T47D (cell line): ENCODE data around the gene MAST4.

Experiments
- DNase-seq, 2 experiments: peaks; one replicate each; pipeline versions ENCODE4 v3.0.0 to v3.0.0-alpha.2; 2011 to 2012; ENCODE audit warnings: low read depth in 1 of 2, low spot score in 1 of 2
- JUND ChIP-seq: IDR thresholded peaks from 2 replicates; pipeline ENCODE4 v1.6.1; 2012; ENCODE audit warnings: low read depth
- in situ Hi-C: cut with HindIII; loops from 2 replicates; pipeline ENCODE4 v1.10.0; 2016; ENCODE audit warnings: low sequenced_read_pairs, low pct_unique_long_range_greater_than_20kb

MAST4 gene

DNA sequence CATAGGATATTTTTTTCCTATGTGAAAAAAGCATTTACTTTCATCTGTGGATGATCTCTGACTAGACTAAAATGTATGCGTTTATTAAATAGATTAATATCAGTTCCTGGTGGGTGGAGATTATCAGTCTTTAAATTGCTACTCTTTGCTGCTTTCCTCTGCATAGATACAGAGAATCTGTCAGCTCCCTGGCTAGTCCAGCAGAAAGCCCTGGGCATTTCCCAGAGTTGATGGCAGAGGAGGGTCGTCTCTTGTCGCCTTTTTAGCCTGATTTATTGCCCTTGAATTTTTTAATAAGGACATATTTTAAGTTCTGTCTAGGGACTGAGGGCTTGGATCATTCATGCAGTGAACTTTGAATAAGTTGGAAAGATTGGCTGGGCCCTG, 434.9 kb downstream of the MAST4 start:
- no peak for DNase-seq
- in situ Hi-C loops: no loop called here
- no peak for TF ChIP-seq JUND

DNA sequence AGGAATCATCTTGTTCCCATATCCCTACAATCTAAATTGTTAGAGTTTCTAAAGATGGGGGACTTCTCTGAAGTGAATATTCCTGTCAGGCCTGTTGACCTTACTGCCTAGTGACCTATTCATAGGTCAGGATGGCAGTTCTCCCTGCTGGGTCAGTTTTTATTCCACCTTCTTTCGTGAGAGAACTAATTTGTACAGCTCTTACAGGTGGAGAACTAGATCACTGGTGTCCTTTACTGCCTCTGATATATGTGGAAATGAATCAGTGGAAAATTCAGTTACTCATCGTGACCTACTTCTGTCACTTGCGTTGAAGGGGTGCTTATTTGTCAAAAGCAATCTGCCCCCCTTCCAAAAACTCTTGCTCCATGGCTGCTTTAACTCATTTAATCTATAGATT, 435.5 kb downstream of the MAST4 start:
- TF ChIP-seq JUND: no peak
- DNase-seq: peak in 1 of 2 experiments; percentile 9
- in situ Hi-C loops: no loop called here

DNA sequence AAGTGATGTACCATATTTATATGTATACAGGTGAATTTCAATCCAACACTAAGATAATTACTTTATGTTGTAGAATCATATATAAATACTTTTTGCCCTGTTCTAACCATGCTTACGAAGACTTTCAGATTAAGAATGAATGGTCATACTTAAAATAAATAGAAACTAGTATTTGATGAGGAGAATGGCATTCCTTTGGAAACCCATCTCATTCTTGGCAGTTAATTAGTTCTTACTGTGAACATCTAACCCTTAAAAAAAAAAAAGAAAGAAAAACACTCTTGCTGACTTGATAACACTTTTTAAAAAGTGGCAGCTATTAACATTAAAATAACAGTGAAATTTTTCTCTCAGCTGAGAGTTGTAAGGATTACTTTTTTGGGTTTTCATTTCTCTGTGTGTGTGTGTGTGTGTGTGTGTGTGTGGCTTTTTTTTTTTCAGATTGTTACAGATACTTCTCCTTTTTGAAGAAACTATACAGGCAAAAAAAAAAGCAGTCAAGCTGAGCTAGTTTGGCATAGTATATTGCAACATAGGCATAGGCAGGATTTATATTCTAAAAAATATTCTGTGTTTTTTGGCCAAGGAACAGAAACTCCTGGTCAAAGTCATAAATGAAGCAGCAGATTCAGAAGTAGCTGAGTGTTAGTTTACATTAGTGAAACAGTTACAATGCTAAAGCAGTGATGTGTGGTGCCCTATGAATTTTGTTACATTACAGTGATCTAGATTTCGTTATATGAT, 436.9 kb downstream of the MAST4 start:
- no peak for DNase-seq
- no peak for TF ChIP-seq JUND
- in situ Hi-C loops: no loop called here

- TF ChIP-seq JUND: no peak
- no peak for DNase-seq
- in situ Hi-C loops: no loop called here
Observed at GRCh38 chr5:67033880-67034651, 437.9 kb downstream of the MAST4 start.

DNA sequence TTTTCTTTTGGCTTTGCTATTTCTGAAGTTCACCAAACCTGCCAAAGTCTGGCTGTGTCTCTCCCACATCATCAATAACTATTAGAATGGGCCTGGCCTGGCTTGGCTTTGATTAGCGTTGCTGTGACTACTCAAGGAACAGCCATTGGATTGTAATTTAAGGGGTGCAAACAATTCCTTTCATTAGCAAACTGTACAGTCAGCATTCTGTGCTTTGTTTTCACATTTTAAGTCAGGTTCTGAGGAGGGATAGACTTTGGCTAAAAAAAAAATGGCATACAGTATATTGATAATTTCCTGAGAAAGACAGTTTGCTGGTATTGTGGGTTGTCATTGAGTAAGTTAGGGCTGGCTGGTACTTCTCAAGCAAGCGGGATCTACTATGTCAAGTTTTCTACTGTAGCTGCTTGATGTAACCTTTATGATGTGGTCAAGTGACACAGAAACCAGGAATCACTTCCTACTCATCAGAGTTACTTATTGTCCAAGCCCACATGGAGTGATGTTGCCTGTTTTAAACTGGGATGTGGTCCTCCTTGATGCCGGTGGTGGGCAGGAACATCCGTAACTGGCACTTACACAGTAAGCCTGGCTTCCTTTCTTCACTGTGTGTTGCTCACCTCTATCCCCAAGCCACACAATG, 439.0 kb downstream of the MAST4 start:
- in situ Hi-C loops: no loop called here
- no peak for DNase-seq
- no peak for TF ChIP-seq JUND

DNA sequence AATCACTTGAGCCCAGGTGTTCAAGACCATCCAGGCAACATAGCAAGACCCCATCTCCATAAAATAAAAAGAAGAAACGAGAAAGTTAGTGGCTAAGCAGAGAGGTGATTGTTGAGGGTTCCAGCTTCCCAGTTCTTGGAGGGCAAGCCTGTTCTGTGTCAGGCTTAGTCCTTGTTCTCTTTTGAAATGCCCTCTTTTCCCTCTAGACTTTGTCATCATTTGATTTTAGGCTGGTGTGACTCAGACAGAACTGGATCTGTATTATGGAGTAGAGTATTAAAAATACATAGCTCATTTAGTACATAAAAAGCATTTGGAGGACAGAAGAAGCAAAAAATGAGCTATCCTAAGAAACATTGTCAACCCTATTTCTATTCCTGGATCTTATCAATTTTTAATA, 441.0 kb downstream of the MAST4 start:
- in situ Hi-C loops: no loop called here
- no peak for DNase-seq
- no peak for TF ChIP-seq JUND

- no peak for TF ChIP-seq JUND
- in situ Hi-C loops: no loop called here
- DNase-seq: no peak
Observed at GRCh38 chr5:67038817-67039603, 442.8 kb downstream of the MAST4 start.

GRCh38 chr5:67042176-67043003, 446.2 kb downstream of the MAST4 start:
- in situ Hi-C loops: no loop called here

GRCh38 chr5:67043796-67044511, 447.8 kb downstream of the MAST4 start:
- TF ChIP-seq JUND: no peak
- in situ Hi-C loops: no loop called here
- DNase-seq: no peak

More at GRCh38 chr5:67042176-67043003, 446.2 kb downstream of the MAST4 start:
- DNase-seq: no peak
- no peak for TF ChIP-seq JUND

DNA sequence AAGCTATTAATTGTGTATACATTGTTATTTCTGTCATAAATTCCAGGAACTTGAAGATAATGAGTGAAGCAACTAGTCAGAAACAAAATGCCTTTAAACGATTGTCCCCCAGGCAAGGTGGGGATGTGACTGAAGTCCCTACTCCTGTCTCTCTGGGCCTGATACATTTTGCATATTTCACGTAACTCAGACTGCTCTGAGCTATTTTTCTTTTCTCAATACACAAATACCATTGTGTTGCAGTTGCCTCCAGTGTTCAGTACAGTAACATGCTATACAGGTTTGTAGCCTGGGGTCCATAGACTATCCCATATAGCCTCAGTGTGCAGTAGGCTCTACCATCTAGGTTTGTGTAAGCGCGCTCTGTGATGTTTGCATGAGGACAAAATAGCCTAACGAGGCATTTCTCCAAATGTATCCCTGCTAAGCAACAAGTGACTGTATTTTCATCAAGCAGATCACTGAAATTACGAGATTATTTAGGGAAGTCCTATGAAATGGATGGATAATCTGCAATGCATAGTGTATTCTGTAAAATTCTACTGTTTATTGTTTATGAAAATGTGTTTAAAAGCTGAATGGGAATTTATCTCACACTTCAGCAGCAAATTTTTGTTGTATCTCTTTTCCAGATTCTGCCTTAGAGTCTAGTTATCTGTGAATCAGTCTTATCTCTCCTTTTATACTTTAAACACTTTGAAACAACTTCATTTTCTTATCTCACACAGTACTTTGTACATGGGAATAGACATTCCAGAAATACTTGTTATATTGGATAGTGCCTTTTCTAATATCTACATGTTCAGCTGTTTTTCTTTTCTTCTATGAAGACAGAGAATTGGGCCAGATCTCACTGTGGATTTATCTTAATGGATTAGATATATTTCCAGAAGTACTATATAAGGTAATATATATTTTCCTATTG, 449.9 kb downstream of the MAST4 start:
- no peak for DNase-seq
- in situ Hi-C loops: no loop called here
- TF ChIP-seq JUND: no peak

GRCh38 chr5:67047160-67047559, 451.0 kb downstream of the MAST4 start:
- in situ Hi-C loops: no loop called here

More at GRCh38 chr5:67047160-67047559, 451.0 kb downstream of the MAST4 start:
- peak in 1 of 2 experiments; percentile 52 for DNase-seq
- TF ChIP-seq JUND: no peak
